Caco-2 (cell line): ENCODE measurements around the gene LEKR1. TPM values are rescaled to one million over a fixed set of nuclear protein-coding genes. Genes with fewer than 3 reads are reported as not detected.

Experiments
- BruUV-seq: library from RNA; stranded (reverse); fragments of 400-500 nt; replicated peaks from 2 replicates; lab custom pipeline; 2021; lab: Mats Ljungman, UMichigan
- CTCF ChIA-PET: fragments of 300-600 bp; sonication (Branson Sonifier 250); formaldehyde crosslinking; loops from one replicate; lab custom pipeline; 2022; ENCODE audit warnings: antibody characterized with exemption; lab: Charles Lee
- POLR2A ChIA-PET: fragments of 300-600 bp; sonication (Branson Sonifier 250); formaldehyde crosslinking; loops from one replicate; lab custom pipeline; 2022; ENCODE audit warnings: antibody characterized with exemption; lab: Charles Lee
- DNase-seq, 2 experiments: peaks; one replicate each; pipeline versions ENCODE4 v3.0.0 to v3.0.0-alpha.2; 2020 to 2022
- H3K27me3 ChIP-seq: replicated peaks from 2 replicates; pipeline ENCODE4 v1.6.0; 2011; ENCODE audit warnings: low read length; ENCODE audit not compliant: control insufficient read depth, insufficient read depth
- H3K36me3 ChIP-seq: 2 replicates; pipeline ENCODE4 v1.5.1; 2011; ENCODE audit warnings: low read length; ENCODE audit not compliant: control insufficient read depth, insufficient read depth
- H3K4me1 ChIP-seq: fragments of 250-450 bp; sonication (Bioruptor Pico); 2 replicates; pipeline ENCODE4 v1.5.1; 2020; ENCODE audit warnings: mild to moderate bottlenecking
- H3K4me3 ChIP-seq: 2 replicates; pipeline ENCODE4 v1.5.1; 2011; ENCODE audit warnings: low read depth, mild to moderate bottlenecking, control low read depth, low read length
- H3K9me3 ChIP-seq: fragments of 250-450 bp; sonication (Bioruptor Pico); 2 replicates; pipeline ENCODE4 v1.5.1; 2020; ENCODE audit warnings: mild to moderate bottlenecking, moderate library complexity
- H3K27ac Mint-ChIP-seq: one replicate; pipeline ENCODE4 v1.8.0; 2022; ENCODE audit warnings: mixed read lengths; ENCODE audit not compliant: unreplicated experiment
- H3K27me3 Mint-ChIP-seq: one replicate; pipeline ENCODE4 v1.8.0; 2022; ENCODE audit warnings: mixed read lengths; ENCODE audit not compliant: insufficient read depth, unreplicated experiment
- H3K36me3 Mint-ChIP-seq: one replicate; pipeline ENCODE4 v1.8.0; 2022; ENCODE audit warnings: mild to moderate bottlenecking, mixed read lengths; ENCODE audit not compliant: insufficient read depth, unreplicated experiment
- H3K4me1 Mint-ChIP-seq: one replicate; pipeline ENCODE4 v1.8.0; 2022; ENCODE audit warnings: low read depth, mixed read lengths; ENCODE audit not compliant: unreplicated experiment
- H3K4me3 Mint-ChIP-seq: one replicate; pipeline ENCODE4 v1.8.0; 2022; ENCODE audit warnings: mild to moderate bottlenecking, moderate library complexity, mixed read lengths; ENCODE audit not compliant: unreplicated experiment
- H3K9me3 Mint-ChIP-seq: one replicate; pipeline ENCODE4 v1.8.0; 2022; ENCODE audit warnings: mixed read lengths; ENCODE audit not compliant: unreplicated experiment
- CTCF ChIP-seq, 2 experiments: fragments of 200-600 bp in 1 of 2; IDR thresholded peaks; 1 replicate in 1 of 2; 2 replicates in 1 of 2; pipeline versions ENCODE4 v1.5.1 to v1.8.0; 2011 to 2022; ENCODE audit warnings: antibody characterized with exemption in 1 of 2, control low read depth in 1 of 2, inconsistent platforms in 1 of 2, low read depth in 1 of 2, low read length in 1 of 2, mild to moderate bottlenecking in 1 of 2, moderate library complexity in 1 of 2; ENCODE audit not compliant: insufficient read depth in 1 of 2, severe bottlenecking in 1 of 2, unreplicated experiment in 1 of 2
- intact Hi-C: fragments of 100-400 bp; cut with micrococcal nuclease; formaldehyde crosslinking; loops from one replicate; pipeline ENCODE4 v1.10.0; 2022; ENCODE audit not compliant: unreplicated experiment
- total RNA-seq: library from RNA; stranded (reverse); gene quantifications from 2 replicates; pipeline ENCODE4 v1.2.3, GENCODE V29; 2022

The LEKR1 gene
- total RNA-seq, 1 experiment from 2014 or later, result 1.6 TPM

GRCh38 chr3:157070678-157070999 is 244.5 kb downstream of the LEKR1 start:
- H3K9me3 Mint-ChIP-seq, result peaks cover 10% of the 10 kb centered on the region
- BruUV-seq, result no TSS peak
- H3K27me3 Mint-ChIP-seq, result no peaks in the 10 kb centered on the region

GRCh38 chr3:157071744-157072525 is 245.8 kb downstream of the LEKR1 start:
- no peaks in the 10 kb centered on the region for H3K27me3 ChIP-seq

More at GRCh38 chr3:157070678-157070999, 244.5 kb downstream of the LEKR1 start:
- Histone ChIP-seq H3K9me3 (no peaks in the 10 kb centered on the region), H3K36me3 (no peaks in the 10 kb centered on the region; the same call in 1 of the 2 replicates), H3K27me3 (no peaks in the 10 kb centered on the region), H3K4me1 (peaks cover under 1% of the 10 kb centered on the region; the same call in 1 of the 2 replicates), H3K4me3 (no peak overlapping the region)
- Mint-ChIP-seq H3K27ac (no peak overlapping the region), H3K4me3 (no peak overlapping the region), H3K4me1 (peaks cover 9% of the 10 kb centered on the region), H3K36me3 (no peaks in the 10 kb centered on the region)
- DNase-seq, result no peak
- intact Hi-C loops, result no loop called here
- CTCF ChIA-PET, result no interaction called here
- no peak for TF ChIP-seq CTCF (IDR thresholded peaks at IDR 0.05; ENCODE audit: insufficient read depth in 1 of 2, low read depth in 1 of 2, low read length in 1 of 2, severe bottlenecking in 1 of 2, unreplicated experiment in 1 of 2)
- POLR2A ChIA-PET, result no interaction called here

GRCh38 chr3:157073810-157074209 is 247.7 kb downstream of the LEKR1 start:
- TF ChIP-seq CTCF (IDR thresholded peaks at IDR 0.05; ENCODE audit: insufficient read depth in 1 of 2, low read depth in 1 of 2, low read length in 1 of 2, severe bottlenecking in 1 of 2, unreplicated experiment in 1 of 2), result no peak
- CTCF ChIA-PET, result no interaction called here
- Mint-ChIP-seq H3K36me3 (no peaks in the 10 kb centered on the region), H3K27me3 (no peaks in the 10 kb centered on the region), H3K9me3 (peaks cover 10% of the 10 kb centered on the region), H3K27ac (no peak overlapping the region), H3K4me1 (no peaks in the 10 kb centered on the region), H3K4me3 (no peak overlapping the region)
- intact Hi-C loops, result no loop called here
- no TSS peak for BruUV-seq
- no peak overlapping the region for H3K4me3 ChIP-seq
- POLR2A ChIA-PET, result no interaction called here
- H3K4me1 ChIP-seq, result peaks cover 3% of the 10 kb centered on the region; the same call in 1 of the 2 replicates
- no peaks in the 10 kb centered on the region for H3K27me3 ChIP-seq
- H3K9me3 ChIP-seq, result no peaks in the 10 kb centered on the region
- no peaks in the 10 kb centered on the region; the same call in 1 of the 2 replicates for H3K36me3 ChIP-seq
- no peak for DNase-seq

More at GRCh38 chr3:157071744-157072525, 245.8 kb downstream of the LEKR1 start:
- Mint-ChIP-seq H3K27ac (no peak overlapping the region), H3K4me1 (no peaks in the 10 kb centered on the region), H3K4me3 (no peak overlapping the region), H3K27me3 (no peaks in the 10 kb centered on the region), H3K36me3 (no peaks in the 10 kb centered on the region), H3K9me3 (peaks cover 10% of the 10 kb centered on the region)
- Histone ChIP-seq H3K9me3 (no peaks in the 10 kb centered on the region), H3K4me3 (no peak overlapping the region), H3K4me1 (peaks cover 3% of the 10 kb centered on the region; the same call in 1 of the 2 replicates), H3K36me3 (no peaks in the 10 kb centered on the region; the same call in 1 of the 2 replicates)
- TF ChIP-seq CTCF (IDR thresholded peaks at IDR 0.05; ENCODE audit: insufficient read depth in 1 of 2, low read depth in 1 of 2, low read length in 1 of 2, severe bottlenecking in 1 of 2, unreplicated experiment in 1 of 2), result no peak
- BruUV-seq, result no TSS peak
- ChIA-PET CTCF (interaction anchor here (0.7 kb wide), 1 partner anchor 15 kb away, joined by 3 read pairs; no protein-coding TSS in a partner anchor), POLR2A (interaction anchor here (0.6 kb wide), 1 partner anchor 65 kb away, joined by 4 read pairs; no protein-coding TSS in a partner anchor)
- no peak for DNase-seq
- intact Hi-C loops, result no loop called here
